HEK293 (cell line): ENCODE measurements around the gene KRT13.

Source experiments
- CTCF ChIP-seq: fragments of 450-650 bp; formaldehyde crosslinking; IDR thresholded peaks from 2 replicates; pipeline ENCODE4 v1.5.1; 2016; ENCODE audit warnings: missing biosample characterization, missing genetic modification characterization
- TF ChIP-seq, protein P1 (sequence below): IDR thresholded peaks from 2 replicates; pipeline ENCODE4 v1.6.1; 2011; ENCODE audit warnings: mild to moderate bottlenecking, low read depth, low read length, borderline replicate concordance

DNA sequence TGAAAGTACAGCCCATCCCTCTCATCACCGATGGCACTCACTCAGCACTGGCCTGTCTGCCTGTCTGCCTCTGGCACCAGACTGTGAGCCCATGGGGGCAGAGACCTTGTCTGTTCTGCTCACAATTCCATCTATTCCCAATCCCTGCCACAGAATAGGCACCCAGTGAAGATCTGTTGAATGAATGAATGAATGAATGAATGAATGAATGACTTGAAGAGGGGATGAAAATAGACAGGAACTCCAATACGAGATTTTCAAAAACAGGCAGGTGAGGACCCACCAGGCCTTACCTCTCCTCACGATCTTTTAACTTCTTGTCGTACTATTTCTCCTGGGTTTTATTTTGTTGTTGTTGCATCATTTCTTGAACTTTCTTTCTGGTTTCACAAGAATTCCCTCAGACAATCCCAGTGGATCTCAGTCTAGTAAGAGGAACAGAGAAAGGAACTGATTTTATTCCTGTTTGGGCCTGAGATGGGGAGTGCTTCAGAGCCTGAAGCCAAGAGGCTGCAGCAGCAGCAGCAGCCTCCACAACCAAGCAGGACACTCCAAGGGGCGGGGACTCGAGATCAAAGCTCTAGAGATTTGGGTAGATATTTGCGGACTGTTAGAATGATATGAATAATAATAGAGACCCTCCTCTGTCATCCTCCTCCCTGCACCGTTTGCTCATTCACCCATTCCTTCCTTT lies 48.7 kb upstream of the KRT13 start:
- no peak for TF ChIP-seq CTCF (tag by site-specific recombination)
- TF ChIP-seq, protein P1, sequence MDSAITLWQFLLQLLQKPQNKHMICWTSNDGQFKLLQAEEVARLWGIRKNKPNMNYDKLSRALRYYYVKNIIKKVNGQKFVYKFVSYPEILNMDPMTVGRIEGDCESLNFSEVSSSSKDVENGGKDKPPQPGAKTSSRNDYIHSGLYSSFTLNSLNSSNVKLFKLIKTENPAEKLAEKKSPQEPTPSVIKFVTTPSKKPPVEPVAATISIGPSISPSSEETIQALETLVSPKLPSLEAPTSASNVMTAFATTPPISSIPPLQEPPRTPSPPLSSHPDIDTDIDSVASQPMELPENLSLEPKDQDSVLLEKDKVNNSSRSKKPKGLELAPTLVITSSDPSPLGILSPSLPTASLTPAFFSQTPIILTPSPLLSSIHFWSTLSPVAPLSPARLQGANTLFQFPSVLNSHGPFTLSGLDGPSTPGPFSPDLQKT, result no peak
